Adipose tissue (tissue), 3 donors: ENCODE results near the gene TNFRSF6B. TPM values are rescaled to one million over a fixed set of nuclear protein-coding genes. Genes with fewer than 3 reads are reported as not detected.

Experiments used
- H3K27ac ChIP-seq: one replicate; pipeline ENCODE4 v1.5.1; 2013; ENCODE audit warnings: low read depth, low read length
- WGBS, 3 donors: extraction: QIAGEN DNeasy Blood & Tissue Kit; methylation state at CpG; one replicate each; pipeline ENCODE4 v1.1.7; 2013; 5-methylcytosine and 5-hydroxymethylcytosine counted together
- polyA plus RNA-seq, 3 donors: library from polyadenylated mRNA; stranded (reverse); fragments of 200-250 nt; gene quantifications; one replicate each; pipeline ENCODE4 v1.2.3, GENCODE V29; 2013
- donor health status: healthy with polysubstance abuse.
- donor health status: Bipolar disorder and iron deficiency.
- donor health status: healthy.

Gene TNFRSF6B
- polyA plus RNA-seq, 3 donors = 7.4 to 92.8 (median 9.3) TPM

DNA sequence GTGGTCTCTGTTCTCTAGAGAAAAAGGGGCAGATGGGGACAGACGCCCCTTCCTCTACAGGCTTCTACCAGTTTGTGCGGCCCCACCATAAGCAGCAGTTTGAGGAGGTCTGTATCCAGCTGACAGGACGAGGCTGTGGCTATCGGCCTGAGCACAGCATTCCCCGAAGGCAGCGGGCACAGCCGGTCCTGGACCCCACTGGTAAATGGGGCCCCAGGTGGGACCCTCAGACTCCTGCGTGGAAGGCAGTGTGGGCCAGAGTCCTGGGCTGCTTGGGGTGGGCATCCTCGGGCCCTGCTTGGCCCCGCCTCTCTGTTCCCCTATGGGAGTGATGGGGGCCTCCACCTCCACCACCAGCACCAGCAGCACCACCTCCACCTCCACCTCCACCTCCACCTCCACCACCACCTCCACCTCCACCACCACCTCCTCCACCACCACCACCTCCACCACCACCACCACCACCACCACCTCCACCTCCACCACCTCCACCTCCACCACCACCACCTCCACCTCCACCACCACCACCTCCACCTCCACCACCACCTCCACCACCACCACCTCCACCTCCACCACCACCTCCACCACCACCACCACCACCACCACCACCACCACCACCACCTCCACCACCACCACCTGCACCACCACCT, 3.2 kb upstream of the TNFRSF6B start:
- 88 to 90% (median 89%) methylated on average over 8 to 10 of the region's 10 CpGs for WGBS, 3 donors
- H3K27ac ChIP-seq = no peak overlapping the region

DNA sequence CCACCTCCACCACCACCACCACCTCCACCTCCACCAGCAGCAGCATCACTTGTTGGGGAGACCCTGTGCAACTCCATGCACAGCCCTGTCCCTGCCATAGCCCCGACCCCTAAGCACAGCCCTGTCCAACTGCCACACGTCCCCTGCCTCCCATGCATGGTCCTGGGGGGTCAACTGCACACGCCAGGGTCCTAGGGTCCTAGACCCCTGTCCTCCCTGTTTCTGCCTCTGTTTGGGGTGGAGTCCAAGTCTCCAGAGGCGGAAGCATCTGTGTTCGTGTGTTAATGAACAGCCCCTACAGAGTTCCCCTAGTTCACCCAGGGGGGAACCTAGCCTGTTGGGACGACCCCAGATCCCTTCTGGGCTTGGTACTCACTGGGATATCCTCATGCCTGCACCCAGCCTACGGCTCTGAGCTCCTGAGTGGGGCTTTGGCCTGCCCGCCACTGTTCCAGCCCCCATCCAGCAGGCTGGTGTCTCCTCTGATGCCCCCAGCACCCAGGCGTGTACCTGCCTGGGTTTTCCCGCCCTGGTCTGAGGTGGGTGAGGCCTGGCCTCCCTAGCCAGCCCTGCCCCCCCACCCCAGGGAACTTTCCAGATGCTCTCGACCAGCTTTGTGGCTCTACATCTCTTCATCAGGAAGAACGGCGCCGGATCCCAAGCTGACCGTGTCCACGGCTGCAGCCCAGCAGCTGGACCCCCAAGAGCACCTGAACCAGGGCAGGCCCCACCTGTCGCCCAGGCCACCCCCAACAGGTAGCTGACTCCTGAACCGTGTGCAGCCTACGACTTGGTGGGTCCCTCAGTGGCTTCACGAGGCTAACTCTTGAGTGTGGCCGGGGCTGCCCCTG, 2.5 kb upstream of the TNFRSF6B start:
- no peak overlapping the region for H3K27ac ChIP-seq
- 88 to 98% (median 94%) methylated on average over 20 to 21 of the region's 21 CpGs for WGBS, 3 donors

DNA sequence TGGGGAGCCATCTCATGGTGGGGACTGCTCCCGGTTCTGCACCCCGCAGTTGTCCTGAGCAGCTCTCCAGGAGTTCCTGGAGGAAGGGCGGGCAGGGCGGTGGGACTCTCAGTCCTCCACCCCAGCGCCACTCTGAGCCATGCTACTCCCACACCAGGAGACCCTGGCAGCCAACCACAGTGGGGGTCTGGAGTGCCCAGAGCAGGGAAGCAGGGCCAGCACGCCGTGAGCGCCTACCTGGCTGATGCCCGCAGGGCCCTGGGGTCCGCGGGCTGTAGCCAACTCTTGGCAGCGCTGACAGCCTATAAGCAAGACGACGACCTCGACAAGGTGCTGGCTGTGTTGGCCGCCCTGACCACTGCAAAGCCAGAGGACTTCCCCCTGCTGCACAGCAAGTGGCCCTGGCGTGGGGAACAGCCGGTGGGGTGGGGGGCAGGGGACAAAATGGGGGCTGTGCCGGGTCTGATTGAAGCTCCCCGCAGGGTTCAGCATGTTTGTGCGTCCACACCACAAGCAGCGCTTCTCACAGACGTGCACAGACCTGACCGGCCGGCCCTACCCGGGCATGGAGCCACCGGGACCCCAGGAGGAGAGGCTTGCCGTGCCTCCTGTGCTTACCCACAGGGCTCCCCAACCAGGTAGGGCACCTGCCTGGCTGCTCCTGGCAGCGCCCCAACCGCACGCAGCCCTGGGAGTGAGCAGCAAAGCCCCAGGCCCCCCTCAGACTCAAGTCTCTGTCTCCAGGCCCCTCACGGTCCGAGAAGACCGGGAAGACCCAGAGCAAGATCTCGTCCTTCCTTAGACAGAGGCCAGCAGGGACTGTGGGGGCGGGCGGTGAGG, 1.6 kb upstream of the TNFRSF6B start:
- H3K27ac ChIP-seq = no peak overlapping the region
- 90 to 94% (median 94%) methylated on average over 37 of the region's 37 CpGs for WGBS, 3 donors

DNA sequence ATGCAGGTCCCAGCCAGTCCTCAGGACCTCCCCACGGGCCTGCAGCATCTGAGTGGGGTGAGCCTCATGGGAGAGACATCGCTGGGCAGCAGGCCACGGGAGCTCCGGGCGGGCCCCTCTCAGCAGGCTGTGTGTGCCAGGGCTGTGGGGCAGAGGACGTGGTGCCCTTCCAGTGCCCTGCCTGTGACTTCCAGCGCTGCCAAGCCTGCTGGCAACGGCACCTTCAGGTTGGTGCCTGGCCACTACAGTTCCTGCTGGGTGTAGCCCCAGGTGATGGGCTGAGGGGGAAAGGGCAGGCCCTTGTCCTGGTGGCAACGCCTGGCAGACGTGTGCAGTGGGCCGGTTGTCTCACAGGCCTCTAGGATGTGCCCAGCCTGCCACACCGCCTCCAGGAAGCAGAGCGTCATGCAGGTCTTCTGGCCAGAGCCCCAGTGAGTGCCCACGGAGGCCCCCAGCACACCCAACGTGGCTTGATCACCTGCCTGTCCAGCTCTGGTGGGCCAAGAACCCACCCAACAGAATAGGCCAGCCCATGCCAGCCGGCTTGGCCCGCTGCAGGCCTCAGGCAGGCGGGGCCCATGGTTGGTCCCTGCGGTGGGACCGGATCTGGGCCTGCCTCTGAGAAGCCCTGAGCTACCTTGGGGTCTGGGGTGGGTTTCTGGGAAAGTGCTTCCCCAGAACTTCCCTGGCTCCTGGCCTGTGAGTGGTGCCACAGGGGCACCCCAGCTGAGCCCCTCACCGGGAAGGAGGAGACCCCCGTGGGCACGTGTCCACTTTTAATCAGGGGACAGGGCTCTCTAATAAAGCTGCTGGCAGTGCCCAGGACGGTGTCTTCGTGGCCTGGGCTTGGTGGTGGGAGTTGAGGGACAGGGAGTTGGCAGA, 787 bp upstream of the TNFRSF6B start:
- H3K27ac ChIP-seq = no peak overlapping the region
- WGBS, 3 donors = 79 to 82% (median 80%) methylated on average over 23 to 25 of the region's 25 CpGs

DNA sequence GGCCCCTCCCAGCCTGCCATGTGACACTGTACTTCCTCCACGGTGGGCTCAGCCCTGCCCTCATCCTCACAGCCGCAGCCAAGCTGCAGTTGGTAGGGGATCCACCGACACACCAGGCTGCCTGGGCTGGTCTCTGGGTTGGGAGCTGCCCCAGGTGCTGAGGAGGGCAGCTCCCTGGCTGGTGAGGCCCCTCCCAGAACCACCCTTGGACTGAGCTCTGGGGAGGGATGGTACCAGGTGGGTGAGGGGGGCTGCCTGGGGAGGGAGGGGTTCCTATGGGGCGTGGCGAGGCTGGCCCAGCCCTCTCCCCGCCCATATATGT, 185 bp upstream of the TNFRSF6B start:
- 14 to 28% (median 17%) methylated on average over 5 to 6 of the region's 6 CpGs for WGBS, 3 donors
- no peak overlapping the region for H3K27ac ChIP-seq

DNA sequence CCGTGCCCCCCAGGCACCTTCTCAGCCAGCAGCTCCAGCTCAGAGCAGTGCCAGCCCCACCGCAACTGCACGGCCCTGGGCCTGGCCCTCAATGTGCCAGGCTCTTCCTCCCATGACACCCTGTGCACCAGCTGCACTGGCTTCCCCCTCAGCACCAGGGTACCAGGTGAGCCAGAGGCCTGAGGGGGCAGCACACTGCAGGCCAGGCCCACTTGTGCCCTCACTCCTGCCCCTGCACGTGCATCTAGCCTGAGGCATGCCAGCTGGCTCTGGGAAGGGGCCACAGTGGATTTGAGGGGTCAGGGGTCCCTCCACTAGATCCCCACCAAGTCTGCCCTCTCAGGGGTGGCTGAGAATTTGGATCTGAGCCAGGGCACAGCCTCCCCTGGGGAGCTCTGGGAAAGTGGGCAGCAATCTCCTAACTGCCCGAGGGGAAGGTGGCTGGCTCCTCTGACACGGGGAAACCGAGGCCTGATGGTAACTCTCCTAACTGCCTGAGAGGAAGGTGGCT, 960 bp downstream of the TNFRSF6B start:
- 53 to 64% (median 60%) methylated on average over 7 of the region's 7 CpGs for WGBS, 3 donors
- H3K27ac ChIP-seq = no peak overlapping the region

DNA sequence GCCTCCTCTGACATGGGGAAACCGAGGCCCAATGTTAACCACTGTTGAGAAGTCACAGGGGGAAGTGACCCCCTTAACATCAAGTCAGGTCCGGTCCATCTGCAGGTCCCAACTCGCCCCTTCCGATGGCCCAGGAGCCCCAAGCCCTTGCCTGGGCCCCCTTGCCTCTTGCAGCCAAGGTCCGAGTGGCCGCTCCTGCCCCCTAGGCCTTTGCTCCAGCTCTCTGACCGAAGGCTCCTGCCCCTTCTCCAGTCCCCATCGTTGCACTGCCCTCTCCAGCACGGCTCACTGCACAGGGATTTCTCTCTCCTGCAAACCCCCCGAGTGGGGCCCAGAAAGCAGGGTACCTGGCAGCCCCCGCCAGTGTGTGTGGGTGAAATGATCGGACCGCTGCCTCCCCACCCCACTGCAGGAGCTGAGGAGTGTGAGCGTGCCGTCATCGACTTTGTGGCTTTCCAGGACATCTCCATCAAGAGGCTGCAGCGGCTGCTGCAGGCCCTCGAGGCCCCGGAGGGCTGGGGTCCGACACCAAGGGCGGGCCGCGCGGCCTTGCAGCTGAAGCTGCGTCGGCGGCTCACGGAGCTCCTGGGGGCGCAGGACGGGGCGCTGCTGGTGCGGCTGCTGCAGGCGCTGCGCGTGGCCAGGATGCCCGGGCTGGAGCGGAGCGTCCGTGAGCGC, 1.6 kb downstream of the TNFRSF6B start:
- H3K27ac ChIP-seq = no peak overlapping the region
- WGBS, 3 donors = 74 to 86% (median 81%) methylated on average over 40 of the region's 40 CpGs

DNA sequence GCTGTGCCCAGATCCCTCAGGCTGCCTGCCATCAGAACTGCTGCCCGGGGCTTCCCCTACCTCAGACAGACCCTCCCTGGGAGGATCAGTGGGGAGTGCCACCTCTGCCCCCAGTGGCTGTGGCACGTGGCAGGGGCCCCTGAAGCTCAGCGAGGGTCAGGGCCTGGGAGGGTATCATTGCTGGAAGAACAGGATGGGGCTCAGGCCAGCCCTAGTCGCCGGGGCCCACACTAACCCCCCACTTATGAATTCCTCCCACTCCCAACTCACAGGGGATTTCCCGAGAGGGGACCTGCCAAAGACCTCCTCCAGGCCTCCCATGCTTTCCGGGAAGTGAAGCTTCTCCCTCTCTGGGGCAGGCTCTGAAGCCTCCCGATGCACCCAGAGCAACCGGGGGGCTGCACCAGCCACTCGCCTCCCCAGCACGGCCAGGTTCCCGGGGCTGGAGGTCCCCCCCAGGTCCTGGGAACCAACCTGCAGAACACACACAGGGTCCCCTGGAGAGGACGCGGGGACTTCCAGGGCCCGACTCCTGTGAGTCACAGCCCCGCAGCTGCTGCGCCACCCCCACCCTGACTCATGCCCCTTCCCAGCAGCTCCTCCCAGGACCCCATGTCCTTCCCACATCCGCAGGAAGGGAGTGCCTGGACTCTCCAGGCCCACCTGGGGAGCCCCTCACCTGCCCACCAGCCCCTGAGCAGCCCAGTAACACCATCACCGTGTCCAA, 2.5 kb downstream of the TNFRSF6B start:
- peak overlapping the region; percentile 53 for H3K27ac ChIP-seq
- WGBS, 3 donors = 36 to 70% (median 36%) methylated on average over 17 to 19 of the region's 19 CpGs

DNA sequence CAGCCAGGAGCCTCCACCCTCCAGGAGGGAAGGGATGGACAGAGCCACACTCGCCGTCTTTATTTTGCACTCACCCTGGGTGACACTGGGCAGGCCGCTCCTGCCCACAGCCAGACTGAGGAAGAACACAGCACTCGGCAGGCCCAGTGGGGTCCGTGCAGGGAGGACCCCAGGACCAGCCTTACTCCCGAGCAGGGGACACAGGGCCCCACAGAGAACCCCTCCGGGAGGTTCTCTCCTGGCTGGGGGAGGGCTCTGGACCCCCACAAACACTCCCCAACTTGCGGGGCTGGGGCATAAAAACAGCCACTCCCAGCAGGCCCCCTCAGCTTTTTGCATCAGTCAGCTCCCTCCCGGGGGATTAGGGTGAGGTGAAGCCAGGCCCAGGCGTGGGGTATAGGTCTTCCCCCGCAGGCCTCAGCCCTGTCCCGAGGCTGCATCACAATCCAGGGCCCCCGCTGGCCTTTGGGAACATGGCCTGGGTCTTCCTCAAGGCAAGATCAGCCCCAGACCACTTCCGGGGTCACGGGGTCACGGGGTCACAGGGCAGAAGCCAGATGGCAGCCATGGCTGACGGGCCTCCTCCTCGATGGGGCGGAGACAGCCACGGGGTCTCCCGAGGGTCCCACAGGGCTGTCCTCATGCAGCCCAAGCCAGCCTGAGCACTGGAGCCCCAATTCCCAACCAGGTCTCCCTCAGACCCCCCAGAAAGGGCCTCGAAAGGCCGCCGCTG, 3.2 kb downstream of the TNFRSF6B start:
- peak overlapping the region; percentile 53 for H3K27ac ChIP-seq
- 72 to 81% (median 78%) methylated on average over 24 of the region's 24 CpGs for WGBS, 3 donors

DNA sequence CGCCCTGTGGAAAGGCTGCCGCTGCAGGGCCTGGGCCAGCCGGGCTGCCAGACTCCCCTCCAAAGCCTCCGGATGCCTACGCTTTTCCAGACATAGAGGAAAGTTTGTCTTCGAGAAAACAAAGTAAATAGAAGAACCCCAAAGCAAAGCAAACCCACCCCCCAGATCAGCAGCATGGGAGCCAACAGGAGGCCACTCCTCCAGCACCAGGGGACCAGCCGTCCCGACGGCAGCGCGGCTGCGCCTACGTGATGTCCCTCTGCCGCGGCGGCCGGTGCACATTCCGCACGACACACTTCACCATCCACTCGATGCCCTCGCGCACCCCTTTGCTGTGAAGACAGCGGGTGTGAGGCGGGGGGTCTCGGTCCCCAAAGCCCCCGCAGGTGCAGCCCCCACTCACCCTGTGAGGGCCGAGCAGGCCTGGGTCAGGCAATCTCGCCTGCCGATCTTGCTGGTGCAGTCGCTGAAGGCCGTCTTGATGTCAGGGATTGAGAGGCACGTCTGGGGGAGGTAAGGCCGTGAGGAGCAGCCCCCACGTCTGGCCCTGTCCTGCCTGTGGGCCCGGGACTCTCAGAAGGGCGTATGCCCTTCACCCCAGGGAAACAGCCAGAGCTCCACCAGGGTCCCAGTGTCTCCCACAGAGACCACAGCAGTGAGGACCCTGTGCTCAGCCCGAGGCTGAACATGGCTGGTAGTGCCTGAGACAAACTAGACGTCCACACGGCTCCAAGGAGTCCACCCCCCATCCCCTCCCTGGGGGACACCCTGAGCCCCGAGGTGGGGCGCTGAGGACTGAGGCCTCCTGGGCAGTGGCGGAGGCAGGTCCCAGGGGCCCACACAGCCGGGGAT, 4.0 kb downstream of the TNFRSF6B start:
- 84 to 90% (median 88%) methylated on average over 41 to 43 of the region's 43 CpGs for WGBS, 3 donors
- no peak overlapping the region for H3K27ac ChIP-seq

DNA sequence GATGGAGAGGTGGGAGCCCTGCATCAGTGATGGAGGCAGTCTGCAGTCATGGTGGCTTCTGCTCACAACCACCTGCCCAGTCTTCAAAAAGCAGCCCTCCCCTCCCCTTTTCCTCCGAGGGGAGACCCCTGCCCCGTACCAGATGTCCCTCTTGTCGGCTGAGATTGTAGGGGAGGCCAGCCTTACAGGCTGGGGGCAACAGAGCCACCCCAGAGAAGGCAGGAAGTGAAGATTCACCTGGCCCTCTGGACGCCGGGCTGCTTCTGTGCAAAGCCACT, 4.5 kb downstream of the TNFRSF6B start:
- 76 to 83% (median 83%) methylated on average over 4 to 5 of the region's 5 CpGs for WGBS, 3 donors
- H3K27ac ChIP-seq = no peak overlapping the region

DNA sequence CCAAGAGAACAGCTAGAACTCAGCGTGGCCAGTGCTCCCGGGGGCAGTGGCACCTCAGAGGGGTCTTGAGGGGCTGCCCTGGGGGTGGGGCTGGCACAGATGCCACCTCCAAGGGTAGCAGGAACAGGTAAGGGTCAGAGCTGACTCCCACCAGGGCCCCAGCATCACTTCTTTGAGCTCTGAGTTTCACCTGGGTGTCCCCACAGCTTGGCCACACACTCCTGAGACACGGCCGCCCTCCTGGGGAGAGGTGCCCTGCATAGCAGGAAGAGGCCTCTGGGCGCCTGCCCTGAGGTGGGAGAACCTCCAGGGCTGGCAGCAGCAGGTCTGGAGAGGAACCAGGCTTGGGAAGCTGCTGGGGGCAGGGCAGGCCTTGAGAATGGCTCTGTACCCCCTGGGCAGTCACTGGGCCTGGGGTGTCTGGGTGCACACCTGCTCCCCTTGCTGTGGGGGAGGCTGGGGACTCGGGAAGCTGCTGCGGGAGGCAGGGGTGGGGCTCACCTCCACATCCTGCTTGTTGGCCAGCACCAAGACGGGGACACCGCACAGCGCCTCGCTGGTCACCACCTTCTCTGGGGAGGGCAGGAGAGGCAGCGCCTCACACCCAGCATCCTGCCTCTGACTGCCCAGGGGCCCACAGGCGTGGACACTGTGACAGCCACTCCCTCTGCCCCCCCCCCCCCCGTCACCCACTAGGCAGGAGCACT, 5.0 kb downstream of the TNFRSF6B start:
- WGBS, 3 donors = 79 to 86% (median 82%) methylated on average over 10 to 14 of the region's 14 CpGs
- H3K27ac ChIP-seq = no peak overlapping the region

DNA sequence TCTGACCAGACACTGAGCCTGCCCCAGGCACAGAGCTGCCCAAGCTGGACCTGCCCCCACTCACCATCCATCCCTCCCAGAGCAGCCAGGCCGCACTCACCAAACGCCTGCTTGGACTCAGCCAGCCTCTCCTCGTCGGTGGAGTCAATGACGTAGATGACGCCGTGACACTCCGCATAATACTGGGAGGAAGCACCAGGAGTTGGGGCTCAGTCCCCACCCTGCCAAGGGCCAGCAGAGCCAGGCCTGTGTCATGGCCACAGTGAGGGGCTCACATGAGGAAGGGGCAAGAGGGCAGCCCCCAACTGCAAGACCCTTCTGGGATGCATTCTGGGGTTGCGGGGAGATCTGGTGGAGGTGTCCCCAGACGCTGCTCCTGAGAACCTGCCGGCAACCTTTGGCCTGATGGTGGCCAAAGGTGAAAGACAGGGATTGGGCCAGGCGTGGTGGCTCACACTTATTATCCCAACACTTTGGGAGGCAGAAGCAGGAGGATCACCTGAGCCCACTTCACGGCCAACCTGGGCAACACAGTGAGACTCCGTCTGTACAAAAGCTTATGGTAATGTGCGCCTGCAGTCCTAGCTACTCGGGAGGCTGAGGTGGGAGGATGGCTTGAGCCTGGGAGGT, 5.7 kb downstream of the TNFRSF6B start:
- no peak overlapping the region for H3K27ac ChIP-seq
- 89 to 92% (median 92%) methylated on average over 16 of the region's 16 CpGs for WGBS, 3 donors

DNA sequence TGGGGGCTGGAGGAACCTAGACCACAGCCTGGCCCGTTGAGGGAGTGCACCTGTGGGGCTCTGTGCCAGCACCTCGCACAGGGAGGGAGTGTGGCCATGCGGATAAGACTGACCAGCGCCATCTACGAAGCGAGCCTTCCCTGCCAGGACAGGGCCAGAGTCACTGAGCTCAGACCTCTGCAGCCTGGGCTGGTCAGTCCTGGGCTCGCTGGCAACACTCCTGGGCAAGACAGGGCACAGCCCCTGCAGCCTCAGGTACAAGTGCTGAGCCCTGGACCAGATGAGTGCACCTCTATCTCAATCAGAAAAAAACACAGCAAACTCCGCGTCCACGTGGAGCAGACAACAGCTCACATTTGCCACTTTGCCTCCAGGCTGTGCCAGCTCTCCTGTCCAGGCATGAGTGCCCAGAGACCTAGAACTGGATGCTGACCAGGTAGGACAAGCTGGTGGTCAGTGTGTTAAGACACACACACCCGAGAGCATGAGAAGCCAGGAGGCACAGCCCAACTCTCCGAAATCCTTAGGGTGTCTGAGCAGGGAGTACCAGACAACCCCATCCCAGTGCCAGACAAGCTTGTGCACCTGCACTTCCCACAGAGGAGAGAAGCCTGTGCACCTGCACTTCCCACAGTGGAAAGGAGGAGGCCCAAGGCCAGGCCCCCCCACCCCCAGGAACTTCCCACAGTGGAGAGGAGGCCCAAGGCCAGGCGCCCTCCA, 6.5 kb downstream of the TNFRSF6B start:
- no peak overlapping the region for H3K27ac ChIP-seq
- 59 to 77% (median 72%) methylated on average over 13 of the region's 13 CpGs for WGBS, 3 donors
